MCF 10A (cell line): Measurements from ENCODE around the gene PIK3R3. TPM values are rescaled to one million over a fixed set of nuclear protein-coding genes. Genes with fewer than 3 reads are reported as not detected.

Source experiments
- BruUV-seq: library from RNA; stranded (reverse); fragments of 400-500 nt; replicated peaks from 2 replicates; lab custom pipeline; 2021; lab: Mats Ljungman, UMichigan
- CTCF ChIA-PET: fragments of 300-600 bp; sonication (Branson Sonifier 250); formaldehyde crosslinking; extraction: SDS; loops from one replicate; lab custom pipeline; 2021; ENCODE audit warnings: antibody characterized with exemption, inconsistent platforms; lab: Yijun Ruan, JAX
- POLR2A ChIA-PET: fragments of 300-600, 350-650 bp; sonication (Branson Sonifier 250); formaldehyde crosslinking; extraction: SDS; loops from one replicate; lab custom pipeline; 2020; ENCODE audit warnings: antibody characterized with exemption, inconsistent platforms; lab: Yijun Ruan, JAX
- DNase-seq: peaks from one replicate; pipeline ENCODE4 v3.0.0-alpha.2; 2018; ENCODE audit not compliant: unreplicated experiment
- H3K27ac Mint-ChIP-seq: one replicate; pipeline ENCODE4 v1.8.0; 2022; ENCODE audit warnings: mild to moderate bottlenecking, low read depth, mixed read lengths; ENCODE audit not compliant: unreplicated experiment
- H3K27me3 Mint-ChIP-seq: one replicate; pipeline ENCODE4 v1.8.0; 2022; ENCODE audit warnings: mixed read lengths; ENCODE audit not compliant: insufficient read depth, unreplicated experiment
- H3K36me3 Mint-ChIP-seq: one replicate; pipeline ENCODE4 v1.8.0; 2022; ENCODE audit warnings: mild to moderate bottlenecking, moderate library complexity, mixed read lengths; ENCODE audit not compliant: insufficient read depth, unreplicated experiment
- H3K4me1 Mint-ChIP-seq: one replicate; pipeline ENCODE4 v1.8.0; 2022; ENCODE audit warnings: mixed read lengths; ENCODE audit not compliant: insufficient read depth, unreplicated experiment
- H3K4me3 Mint-ChIP-seq: one replicate; pipeline ENCODE4 v1.8.0; 2022; ENCODE audit warnings: mild to moderate bottlenecking, moderate library complexity, mixed read lengths; ENCODE audit not compliant: unreplicated experiment
- H3K9me3 Mint-ChIP-seq: one replicate; pipeline ENCODE4 v1.8.0; 2022; ENCODE audit warnings: mixed read lengths; ENCODE audit not compliant: unreplicated experiment
- CTCF ChIP-seq: fragments of 200-600 bp; IDR thresholded peaks from one replicate; pipeline ENCODE4 v1.8.0; 2022; ENCODE audit warnings: antibody characterized with exemption, mild to moderate bottlenecking; ENCODE audit not compliant: unreplicated experiment
- intact Hi-C: fragments of 100-400 bp; cut with micrococcal nuclease; formaldehyde crosslinking; loops from 2 replicates; pipeline ENCODE4 v1.14.1; 2022
- total RNA-seq: library from RNA; stranded (reverse); gene quantifications from 2 replicates; pipeline ENCODE4 v1.2.3, GENCODE V29; 2022

Gene PIK3R3
- total RNA-seq, 1 experiment from 2014 or later: 9.3 TPM

- H3K4me3 Mint-ChIP-seq: no peak overlapping the region
- TF ChIP-seq CTCF: no peak
- H3K4me1 Mint-ChIP-seq: no peaks in the 10 kb centered on the region
- POLR2A ChIA-PET: interaction anchor here (0.7 to 0.8 kb wide), 2 partner anchors 23 to 124 kb away, joined by 3 read pairs; no protein-coding TSS in a partner anchor
- peaks cover 43% of the 10 kb centered on the region for H3K36me3 Mint-ChIP-seq
- H3K9me3 Mint-ChIP-seq: no peaks in the 10 kb centered on the region
- CTCF ChIA-PET: no interaction called here
- intact Hi-C loops: no loop called here
- no peak overlapping the region for H3K27ac Mint-ChIP-seq
- no peak for DNase-seq
- no TSS peak for BruUV-seq
- H3K27me3 Mint-ChIP-seq: no peaks in the 10 kb centered on the region
These were observed 121.2 kb downstream of the PIK3R3 start for GRCh38 chr1:46011121-46011695.

- no peaks in the 10 kb centered on the region for H3K9me3 Mint-ChIP-seq
- intact Hi-C loops: no loop called here
- ChIA-PET CTCF (no interaction called here), POLR2A (interaction anchor here (0.8 kb wide), 1 partner anchor 125 kb away, joined by 3 read pairs; no protein-coding TSS in a partner anchor)
- H3K36me3 Mint-ChIP-seq: peaks cover 49% of the 10 kb centered on the region
- BruUV-seq: no TSS peak
- no peak overlapping the region for H3K4me3 Mint-ChIP-seq
- TF ChIP-seq CTCF: no peak
- H3K27ac Mint-ChIP-seq: no peak overlapping the region
- H3K27me3 Mint-ChIP-seq: no peaks in the 10 kb centered on the region
- no peaks in the 10 kb centered on the region for H3K4me1 Mint-ChIP-seq
- no peak for DNase-seq
These were observed 121.8 kb downstream of the PIK3R3 start for GRCh38 chr1:46010611-46011010.

GRCh38 chr1:46008585-46008984, 123.8 kb downstream of the PIK3R3 start:
- no peak overlapping the region for H3K4me3 Mint-ChIP-seq
- H3K4me1 Mint-ChIP-seq: no peaks in the 10 kb centered on the region
- intact Hi-C loops: no loop called here
- no TSS peak for BruUV-seq
- no peak overlapping the region for H3K27ac Mint-ChIP-seq
- no peak for TF ChIP-seq CTCF
- H3K27me3 Mint-ChIP-seq: no peaks in the 10 kb centered on the region
- DNase-seq: no peak
- H3K9me3 Mint-ChIP-seq: no peaks in the 10 kb centered on the region
- POLR2A ChIA-PET: no interaction called here
- peaks cover 60% of the 10 kb centered on the region for H3K36me3 Mint-ChIP-seq
- CTCF ChIA-PET: interaction anchor here (0.6 to 1.2 kb wide), 3 partner anchors 14 to 116 kb away, joined by 3 to 4 read pairs (median 3); no protein-coding TSS in a partner anchor

GRCh38 chr1:46005594-46005993, 126.8 kb downstream of the PIK3R3 start:
- no TSS peak for BruUV-seq
- Mint-ChIP-seq H3K36me3 (peaks cover 52% of the 10 kb centered on the region), H3K9me3 (no peaks in the 10 kb centered on the region), H3K4me1 (no peaks in the 10 kb centered on the region), H3K4me3 (no peak overlapping the region), H3K27me3 (no peaks in the 10 kb centered on the region), H3K27ac (no peak overlapping the region)
- intact Hi-C loops: no loop called here
- ChIA-PET CTCF (no interaction called here), POLR2A (interaction anchor here (0.5 kb wide), 1 partner anchor 250 kb away, joined by 4 read pairs; no protein-coding TSS in a partner anchor)
- DNase-seq: no peak
- no peak for TF ChIP-seq CTCF
